WTC11 (cell line): ENCODE measurements around the gene SLC2A4. TPM values are rescaled to one million over a fixed set of nuclear protein-coding genes. Genes with fewer than 3 reads are reported as not detected.
A peak's percentile ranks its signal among the peaks of the same experiment; 100 is the strongest.

Experiments
- AFF4 ChIP-seq: sonication (generic); formaldehyde crosslinking; IDR thresholded peaks from 2 replicates; pipeline ENCODE4 v1.8.1; 2023; ENCODE audit warnings: mild to moderate bottlenecking, missing genetic modification reagents, borderline replicate concordance
- EMX1 ChIP-seq: fragments of 250-450 bp; sonication (Bioruptor Pico); IDR thresholded peaks from 2 replicates; pipeline ENCODE4 v1.8.0; 2021; ENCODE audit warnings: mild to moderate bottlenecking
- ESRRA ChIP-seq: sonication (generic); formaldehyde crosslinking; IDR thresholded peaks from 2 replicates; pipeline ENCODE4 v1.8.1; 2022; ENCODE audit warnings: mild to moderate bottlenecking, missing genetic modification reagents, borderline replicate concordance
- FOXJ3 ChIP-seq: sonication (generic); formaldehyde crosslinking; IDR thresholded peaks from 2 replicates; pipeline ENCODE4 v1.9.0; 2021; ENCODE audit warnings: missing genetic modification reagents, mild to moderate bottlenecking, borderline replicate concordance
- IRF1 ChIP-seq: sonication (generic); formaldehyde crosslinking; IDR thresholded peaks from 2 replicates; pipeline ENCODE4 v1.8.0; 2023; ENCODE audit warnings: missing genetic modification reagents
- IRF2 ChIP-seq: sonication (generic); formaldehyde crosslinking; IDR thresholded peaks from 2 replicates; pipeline ENCODE4 v1.8.0; 2022; ENCODE audit warnings: low read depth, missing genetic modification reagents, borderline replicate concordance
- NFE2L1 ChIP-seq: sonication (generic); formaldehyde crosslinking; IDR thresholded peaks from 2 replicates; pipeline ENCODE4 v1.8.1; 2023; ENCODE audit warnings: missing genetic modification reagents
- NR1H2 ChIP-seq: sonication (generic); formaldehyde crosslinking; IDR thresholded peaks from 2 replicates; pipeline ENCODE4 v1.9.0; 2021; ENCODE audit warnings: mild to moderate bottlenecking, moderate library complexity, missing genetic modification reagents
- PREB ChIP-seq: sonication (generic); formaldehyde crosslinking; IDR thresholded peaks from 2 replicates; pipeline ENCODE4 v1.8.1; 2022; ENCODE audit warnings: mild to moderate bottlenecking, missing genetic modification reagents, moderate library complexity, borderline replicate concordance
- PRRX2 ChIP-seq: fragments of 250-450 bp; sonication (Bioruptor Pico); IDR thresholded peaks from 2 replicates; pipeline ENCODE4 v1.8.0; 2021; ENCODE audit warnings: mild to moderate bottlenecking
- RORB ChIP-seq: fragments of 250-450 bp; sonication (Bioruptor Pico); IDR thresholded peaks from 2 replicates; pipeline ENCODE4 v1.9.0; 2021; ENCODE audit warnings: mild to moderate bottlenecking
- TEAD4 ChIP-seq: sonication (generic); formaldehyde crosslinking; IDR thresholded peaks from 2 replicates; pipeline ENCODE4 v1.8.0; 2022; ENCODE audit warnings: mild to moderate bottlenecking, missing genetic modification reagents
- ZNF138 ChIP-seq: sonication (generic); formaldehyde crosslinking; conservative IDR thresholded peaks from 2 replicates; pipeline ENCODE4 v1.8.1; 2022; ENCODE audit warnings: mild to moderate bottlenecking, moderate library complexity, missing genetic modification reagents
- ZNF232 ChIP-seq: sonication (generic); formaldehyde crosslinking; IDR thresholded peaks from 2 replicates; pipeline ENCODE4 v1.8.0; 2022; ENCODE audit warnings: mild to moderate bottlenecking, missing genetic modification reagents
- ZNF416 ChIP-seq: fragments of 250-450 bp; sonication (Bioruptor Pico); IDR thresholded peaks from 2 replicates; pipeline ENCODE4 v1.9.0; 2021; ENCODE audit warnings: mild to moderate bottlenecking, inconsistent platforms
- ZSCAN18 ChIP-seq: fragments of 250-450 bp; sonication (Bioruptor Pico); IDR thresholded peaks from 2 replicates; pipeline ENCODE4 v2.1.2; 2022; ENCODE audit warnings: mild to moderate bottlenecking, moderate library complexity
- total RNA-seq: library from RNA; stranded (reverse); gene quantifications from 3 replicates; pipeline ENCODE4 v1.2.3, GENCODE V29; 2021
- TF ChIP-seq, protein P1 (sequence below): fragments of 250-450 bp; sonication (Bioruptor Pico); IDR thresholded peaks from 2 replicates; pipeline ENCODE4 v1.9.0; 2021; ENCODE audit warnings: mild to moderate bottlenecking, borderline replicate concordance
- TF ChIP-seq, protein P2 (sequence below): sonication (generic); formaldehyde crosslinking; IDR thresholded peaks from 2 replicates; pipeline ENCODE4 v1.8.1; 2023; ENCODE audit warnings: mild to moderate bottlenecking, missing genetic modification reagents
- TF ChIP-seq, protein P3 (sequence below): sonication (generic); formaldehyde crosslinking; conservative IDR thresholded peaks from 2 replicates; pipeline ENCODE4 v1.8.1; 2023; ENCODE audit warnings: mild to moderate bottlenecking, low read depth, missing genetic modification reagents, moderate library complexity
- TF ChIP-seq, protein P4 (sequence below): sonication (generic); formaldehyde crosslinking; IDR thresholded peaks from 2 replicates; pipeline ENCODE4 v1.8.0; 2022; ENCODE audit warnings: mild to moderate bottlenecking, missing genetic modification reagents

The SLC2A4 gene
- total RNA-seq, 1 experiment from 2014 or later: 6.4 TPM

- no peak for TF ChIP-seq IRF1 (CRISPR knock-in tag)
- TF ChIP-seq TEAD4 (CRISPR knock-in tag): no peak
- peak; percentile 84; the same call in 1 of the 2 replicates for TF ChIP-seq EMX1 (CRISPR knock-in tag)
- TF ChIP-seq IRF2: no peak
- TF ChIP-seq ESRRA (CRISPR knock-in tag): no peak
- no peak for TF ChIP-seq AFF4 (CRISPR knock-in tag)
- no peak for TF ChIP-seq ZNF232 (CRISPR knock-in tag)
- TF ChIP-seq FOXJ3: no peak
- TF ChIP-seq ZSCAN18: no peak
- no peak for TF ChIP-seq NR1H2
- 0 out of 2 replicates have a peak, but pooled peaks have one; percentile 24 for TF ChIP-seq RORB (CRISPR knock-in tag)
- no peak for TF ChIP-seq ZNF138 (CRISPR knock-in tag)
- TF ChIP-seq PREB (CRISPR knock-in tag): no peak
- TF ChIP-seq, protein P1, sequence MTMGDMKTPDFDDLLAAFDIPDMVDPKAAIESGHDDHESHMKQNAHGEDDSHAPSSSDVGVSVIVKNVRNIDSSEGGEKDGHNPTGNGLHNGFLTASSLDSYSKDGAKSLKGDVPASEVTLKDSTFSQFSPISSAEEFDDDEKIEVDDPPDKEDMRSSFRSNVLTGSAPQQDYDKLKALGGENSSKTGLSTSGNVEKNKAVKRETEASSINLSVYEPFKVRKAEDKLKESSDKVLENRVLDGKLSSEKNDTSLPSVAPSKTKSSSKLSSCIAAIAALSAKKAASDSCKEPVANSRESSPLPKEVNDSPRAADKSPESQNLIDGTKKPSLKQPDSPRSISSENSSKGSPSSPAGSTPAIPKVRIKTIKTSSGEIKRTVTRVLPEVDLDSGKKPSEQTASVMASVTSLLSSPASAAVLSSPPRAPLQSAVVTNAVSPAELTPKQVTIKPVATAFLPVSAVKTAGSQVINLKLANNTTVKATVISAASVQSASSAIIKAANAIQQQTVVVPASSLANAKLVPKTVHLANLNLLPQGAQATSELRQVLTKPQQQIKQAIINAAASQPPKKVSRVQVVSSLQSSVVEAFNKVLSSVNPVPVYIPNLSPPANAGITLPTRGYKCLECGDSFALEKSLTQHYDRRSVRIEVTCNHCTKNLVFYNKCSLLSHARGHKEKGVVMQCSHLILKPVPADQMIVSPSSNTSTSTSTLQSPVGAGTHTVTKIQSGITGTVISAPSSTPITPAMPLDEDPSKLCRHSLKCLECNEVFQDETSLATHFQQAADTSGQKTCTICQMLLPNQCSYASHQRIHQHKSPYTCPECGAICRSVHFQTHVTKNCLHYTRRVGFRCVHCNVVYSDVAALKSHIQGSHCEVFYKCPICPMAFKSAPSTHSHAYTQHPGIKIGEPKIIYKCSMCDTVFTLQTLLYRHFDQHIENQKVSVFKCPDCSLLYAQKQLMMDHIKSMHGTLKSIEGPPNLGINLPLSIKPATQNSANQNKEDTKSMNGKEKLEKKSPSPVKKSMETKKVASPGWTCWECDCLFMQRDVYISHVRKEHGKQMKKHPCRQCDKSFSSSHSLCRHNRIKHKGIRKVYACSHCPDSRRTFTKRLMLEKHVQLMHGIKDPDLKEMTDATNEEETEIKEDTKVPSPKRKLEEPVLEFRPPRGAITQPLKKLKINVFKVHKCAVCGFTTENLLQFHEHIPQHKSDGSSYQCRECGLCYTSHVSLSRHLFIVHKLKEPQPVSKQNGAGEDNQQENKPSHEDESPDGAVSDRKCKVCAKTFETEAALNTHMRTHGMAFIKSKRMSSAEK (CRISPR knock-in tag): peak; percentile 85; the same call in 1 of the 2 replicates
- TF ChIP-seq NFE2L1 (CRISPR knock-in tag): peak; percentile 74
- TF ChIP-seq, protein P2, sequence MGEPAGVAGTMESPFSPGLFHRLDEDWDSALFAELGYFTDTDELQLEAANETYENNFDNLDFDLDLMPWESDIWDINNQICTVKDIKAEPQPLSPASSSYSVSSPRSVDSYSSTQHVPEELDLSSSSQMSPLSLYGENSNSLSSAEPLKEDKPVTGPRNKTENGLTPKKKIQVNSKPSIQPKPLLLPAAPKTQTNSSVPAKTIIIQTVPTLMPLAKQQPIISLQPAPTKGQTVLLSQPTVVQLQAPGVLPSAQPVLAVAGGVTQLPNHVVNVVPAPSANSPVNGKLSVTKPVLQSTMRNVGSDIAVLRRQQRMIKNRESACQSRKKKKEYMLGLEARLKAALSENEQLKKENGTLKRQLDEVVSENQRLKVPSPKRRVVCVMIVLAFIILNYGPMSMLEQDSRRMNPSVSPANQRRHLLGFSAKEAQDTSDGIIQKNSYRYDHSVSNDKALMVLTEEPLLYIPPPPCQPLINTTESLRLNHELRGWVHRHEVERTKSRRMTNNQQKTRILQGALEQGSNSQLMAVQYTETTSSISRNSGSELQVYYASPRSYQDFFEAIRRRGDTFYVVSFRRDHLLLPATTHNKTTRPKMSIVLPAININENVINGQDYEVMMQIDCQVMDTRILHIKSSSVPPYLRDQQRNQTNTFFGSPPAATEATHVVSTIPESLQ (CRISPR knock-in tag): no peak
- TF ChIP-seq, protein P3, sequence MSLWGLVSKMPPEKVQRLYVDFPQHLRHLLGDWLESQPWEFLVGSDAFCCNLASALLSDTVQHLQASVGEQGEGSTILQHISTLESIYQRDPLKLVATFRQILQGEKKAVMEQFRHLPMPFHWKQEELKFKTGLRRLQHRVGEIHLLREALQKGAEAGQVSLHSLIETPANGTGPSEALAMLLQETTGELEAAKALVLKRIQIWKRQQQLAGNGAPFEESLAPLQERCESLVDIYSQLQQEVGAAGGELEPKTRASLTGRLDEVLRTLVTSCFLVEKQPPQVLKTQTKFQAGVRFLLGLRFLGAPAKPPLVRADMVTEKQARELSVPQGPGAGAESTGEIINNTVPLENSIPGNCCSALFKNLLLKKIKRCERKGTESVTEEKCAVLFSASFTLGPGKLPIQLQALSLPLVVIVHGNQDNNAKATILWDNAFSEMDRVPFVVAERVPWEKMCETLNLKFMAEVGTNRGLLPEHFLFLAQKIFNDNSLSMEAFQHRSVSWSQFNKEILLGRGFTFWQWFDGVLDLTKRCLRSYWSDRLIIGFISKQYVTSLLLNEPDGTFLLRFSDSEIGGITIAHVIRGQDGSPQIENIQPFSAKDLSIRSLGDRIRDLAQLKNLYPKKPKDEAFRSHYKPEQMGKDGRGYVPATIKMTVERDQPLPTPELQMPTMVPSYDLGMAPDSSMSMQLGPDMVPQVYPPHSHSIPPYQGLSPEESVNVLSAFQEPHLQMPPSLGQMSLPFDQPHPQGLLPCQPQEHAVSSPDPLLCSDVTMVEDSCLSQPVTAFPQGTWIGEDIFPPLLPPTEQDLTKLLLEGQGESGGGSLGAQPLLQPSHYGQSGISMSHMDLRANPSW (CRISPR knock-in tag): no peak
- no peak; the same call in 1 of the 2 replicates for TF ChIP-seq ZNF416 (CRISPR knock-in tag)
- TF ChIP-seq, protein P4, sequence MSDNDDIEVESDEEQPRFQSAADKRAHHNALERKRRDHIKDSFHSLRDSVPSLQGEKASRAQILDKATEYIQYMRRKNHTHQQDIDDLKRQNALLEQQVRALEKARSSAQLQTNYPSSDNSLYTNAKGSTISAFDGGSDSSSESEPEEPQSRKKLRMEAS (CRISPR knock-in tag): peak; percentile 68
- no peak for TF ChIP-seq PRRX2 (CRISPR knock-in tag)
Measured at GRCh38 chr17:7242717-7243452, 38.6 kb upstream of the SLC2A4 start (continued).
